ENCODE data around the gene SIM2. TPM values are rescaled to one million over a fixed set of nuclear protein-coding genes. Genes with fewer than 3 reads are reported as not detected.

Gene SIM2
- total and polyA plus RNA-seq, 2 of the 13 experiments (the other 11 are each of a cell fraction or from before 2014, with no cell fraction given), result 0.36 to 0.53 TPM

DNA sequence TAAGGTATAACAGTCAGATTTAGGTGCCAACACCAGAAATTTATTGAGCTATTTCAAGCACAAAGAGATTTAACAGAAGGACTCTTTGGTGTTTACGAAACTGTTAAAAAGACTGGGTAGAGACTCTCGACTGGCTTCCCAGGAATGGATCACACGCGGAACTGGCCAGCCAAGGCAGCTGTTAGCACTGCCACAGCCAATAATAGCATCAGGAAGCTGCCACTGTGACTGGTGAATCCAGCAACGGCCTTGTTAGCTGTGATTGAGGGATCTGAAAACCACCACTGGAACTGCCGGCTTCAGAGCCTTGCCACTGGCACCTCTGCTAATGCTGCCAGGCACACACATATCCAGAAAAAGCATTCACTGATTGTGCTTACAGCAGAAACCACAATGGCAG, 10.6 kb upstream of the SIM2 start:
- Histone ChIP-seq H2AFZ (ENCODE audit: low read length) (no peak overlapping the region), H3K4me2 (ENCODE audit: low read depth, low read length) (no peak overlapping the region), H3K79me2 (ENCODE audit: insufficient read depth, low read length) (no peaks in the 10 kb centered on the region), H3K4me1 (ENCODE audit: insufficient read depth, low read length) (no peaks in the 10 kb centered on the region), H4K20me1 (ENCODE audit: insufficient read depth, low read length) (0 out of 2 replicates have a peak, but pooled peaks cover 2% of the 10 kb centered on the region), H3K4me3 (replicated peaks in 1 of 3; ENCODE audit: insufficient read depth in 1 of 3, low read depth in 2 of 3, low read length in 3 of 3) (no peak overlapping the region), H3K9me3 (ENCODE audit: low read length) (no peaks in the 10 kb centered on the region), H3K27me3 (ENCODE audit: control insufficient read depth in 1 of 2, insufficient read depth in 2 of 2, low read length in 2 of 2) (peaks cover 5 to 65% of the 10 kb centered on the region in 2 experiments), H3K9ac (ENCODE audit: insufficient read depth, low read depth, low read length) (no peak overlapping the region), H3K36me3 (replicated peaks in 1 of 2; ENCODE audit: control insufficient read depth in 1 of 2, insufficient read depth in 2 of 2, low read length in 2 of 2) (no peaks in the 10 kb centered on the region), H3K27ac (ENCODE audit: extremely low read length, insufficient read depth, low read length) (no peak overlapping the region)
- FAIRE-seq, result no peak
- no peak for DNase-seq (ENCODE audit: low spot score)
- in situ Hi-C loops (cut with HindIII; ENCODE audit: extremely low pct_ligation_motif_present, low pct_unique_long_range_greater_than_20kb) (no loop called here), intact Hi-C loops (cut with micrococcal nuclease; ENCODE audit: unreplicated experiment) (no loop called here)
- 12% methylated on average over 4 of the region's 6 CpGs for WGBS (ENCODE audit: low lambda C conversion rate)
- no TSS peak for BruUV-seq (replicated peaks)
- no peak for ATAC-seq
- ChIA-PET CTCF (ENCODE audit: low intra/inter-chr PET ratio, low total read pairs) (no interaction called here), POLR2A (no interaction called here)
- no peak for TF ChIP-seq EED (CRISPR knock-in tag; IDR thresholded peaks at IDR 0.05)
- TF ChIP-seq, protein P1, sequence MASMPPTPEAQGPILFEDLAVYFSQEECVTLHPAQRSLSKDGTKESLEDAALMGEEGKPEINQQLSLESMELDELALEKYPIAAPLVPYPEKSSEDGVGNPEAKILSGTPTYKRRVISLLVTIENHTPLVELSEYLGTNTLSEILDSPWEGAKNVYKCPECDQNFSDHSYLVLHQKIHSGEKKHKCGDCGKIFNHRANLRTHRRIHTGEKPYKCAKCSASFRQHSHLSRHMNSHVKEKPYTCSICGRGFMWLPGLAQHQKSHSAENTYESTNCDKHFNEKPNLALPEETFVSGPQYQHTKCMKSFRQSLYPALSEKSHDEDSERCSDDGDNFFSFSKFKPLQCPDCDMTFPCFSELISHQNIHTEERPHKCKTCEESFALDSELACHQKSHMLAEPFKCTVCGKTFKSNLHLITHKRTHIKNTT (CRISPR knock-in tag; IDR thresholded peaks at IDR 0.05), result no peak
- TF ChIP-seq NRL (CRISPR knock-in tag; IDR thresholded peaks at IDR 0.05; ENCODE audit: borderline replicate concordance), result no peak
- TF ChIP-seq, protein P2, sequence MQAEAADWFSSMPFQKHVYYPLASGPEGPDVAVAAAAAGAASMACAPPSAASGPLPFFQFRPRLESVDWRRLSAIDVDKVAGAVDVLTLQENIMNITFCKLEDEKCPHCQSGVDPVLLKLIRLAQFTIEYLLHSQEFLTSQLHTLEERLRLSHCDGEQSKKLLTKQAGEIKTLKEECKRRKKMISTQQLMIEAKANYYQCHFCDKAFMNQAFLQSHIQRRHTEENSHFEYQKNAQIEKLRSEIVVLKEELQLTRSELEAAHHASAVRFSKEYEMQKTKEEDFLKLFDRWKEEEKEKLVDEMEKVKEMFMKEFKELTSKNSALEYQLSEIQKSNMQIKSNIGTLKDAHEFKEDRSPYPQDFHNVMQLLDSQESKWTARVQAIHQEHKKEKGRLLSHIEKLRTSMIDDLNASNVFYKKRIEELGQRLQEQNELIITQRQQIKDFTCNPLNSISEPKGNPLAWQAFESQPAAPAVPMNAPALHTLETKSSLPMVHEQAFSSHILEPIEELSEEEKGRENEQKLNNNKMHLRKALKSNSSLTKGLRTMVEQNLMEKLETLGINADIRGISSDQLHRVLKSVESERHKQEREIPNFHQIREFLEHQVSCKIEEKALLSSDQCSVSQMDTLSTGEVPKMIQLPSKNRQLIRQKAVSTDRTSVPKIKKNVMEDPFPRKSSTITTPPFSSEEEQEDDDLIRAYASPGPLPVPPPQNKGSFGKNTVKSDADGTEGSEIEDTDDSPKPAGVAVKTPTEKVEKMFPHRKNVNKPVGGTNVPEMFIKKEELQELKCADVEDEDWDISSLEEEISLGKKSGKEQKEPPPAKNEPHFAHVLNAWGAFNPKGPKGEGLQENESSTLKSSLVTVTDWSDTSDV (CRISPR knock-in tag; IDR thresholded peaks at IDR 0.05), result no peak
- no peak for TF ChIP-seq AGO2 (optimal IDR thresholded peaks at IDR 0.05; ENCODE audit: low read depth, low read length)
- TF ChIP-seq, protein P3, sequence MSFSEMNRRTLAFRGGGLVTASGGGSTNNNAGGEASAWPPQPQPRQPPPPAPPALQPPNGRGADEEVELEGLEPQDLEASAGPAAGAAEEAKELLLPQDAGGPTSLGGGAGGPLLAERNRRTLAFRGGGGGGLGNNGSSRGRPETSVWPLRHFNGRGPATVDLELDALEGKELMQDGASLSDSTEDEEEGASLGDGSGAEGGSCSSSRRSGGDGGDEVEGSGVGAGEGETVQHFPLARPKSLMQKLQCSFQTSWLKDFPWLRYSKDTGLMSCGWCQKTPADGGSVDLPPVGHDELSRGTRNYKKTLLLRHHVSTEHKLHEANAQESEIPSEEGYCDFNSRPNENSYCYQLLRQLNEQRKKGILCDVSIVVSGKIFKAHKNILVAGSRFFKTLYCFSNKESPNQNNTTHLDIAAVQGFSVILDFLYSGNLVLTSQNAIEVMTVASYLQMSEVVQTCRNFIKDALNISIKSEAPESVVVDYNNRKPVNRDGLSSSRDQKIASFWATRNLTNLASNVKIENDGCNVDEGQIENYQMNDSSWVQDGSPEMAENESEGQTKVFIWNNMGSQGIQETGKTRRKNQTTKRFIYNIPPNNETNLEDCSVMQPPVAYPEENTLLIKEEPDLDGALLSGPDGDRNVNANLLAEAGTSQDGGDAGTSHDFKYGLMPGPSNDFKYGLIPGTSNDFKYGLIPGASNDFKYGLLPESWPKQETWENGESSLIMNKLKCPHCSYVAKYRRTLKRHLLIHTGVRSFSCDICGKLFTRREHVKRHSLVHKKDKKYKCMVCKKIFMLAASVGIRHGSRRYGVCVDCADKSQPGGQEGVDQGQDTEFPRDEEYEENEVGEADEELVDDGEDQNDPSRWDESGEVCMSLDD (CRISPR knock-in tag; IDR thresholded peaks at IDR 0.05; ENCODE audit: borderline replicate concordance), result no peak
- no peak for TF ChIP-seq ZNF431 (CRISPR knock-in tag; IDR thresholded peaks at IDR 0.05; ENCODE audit: borderline replicate concordance, low read depth)
- TF ChIP-seq, protein P4, sequence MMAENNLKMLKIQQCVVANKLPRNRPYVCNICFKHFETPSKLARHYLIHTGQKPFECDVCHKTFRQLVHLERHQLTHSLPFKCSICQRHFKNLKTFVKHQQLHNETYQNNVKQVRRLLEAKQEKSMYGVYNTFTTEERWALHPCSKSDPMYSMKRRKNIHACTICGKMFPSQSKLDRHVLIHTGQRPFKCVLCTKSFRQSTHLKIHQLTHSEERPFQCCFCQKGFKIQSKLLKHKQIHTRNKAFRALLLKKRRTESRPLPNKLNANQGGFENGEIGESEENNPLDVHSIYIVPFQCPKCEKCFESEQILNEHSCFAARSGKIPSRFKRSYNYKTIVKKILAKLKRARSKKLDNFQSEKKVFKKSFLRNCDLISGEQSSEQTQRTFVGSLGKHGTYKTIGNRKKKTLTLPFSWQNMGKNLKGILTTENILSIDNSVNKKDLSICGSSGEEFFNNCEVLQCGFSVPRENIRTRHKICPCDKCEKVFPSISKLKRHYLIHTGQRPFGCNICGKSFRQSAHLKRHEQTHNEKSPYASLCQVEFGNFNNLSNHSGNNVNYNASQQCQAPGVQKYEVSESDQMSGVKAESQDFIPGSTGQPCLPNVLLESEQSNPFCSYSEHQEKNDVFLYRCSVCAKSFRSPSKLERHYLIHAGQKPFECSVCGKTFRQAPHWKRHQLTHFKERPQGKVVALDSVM (CRISPR knock-in tag; IDR thresholded peaks at IDR 0.05), result no peak
- no peak for TF ChIP-seq RARG (CRISPR knock-in tag; IDR thresholded peaks at IDR 0.05; ENCODE audit: low read depth)

All from HepG2 (cell line).